SK-N-SH treated with all-trans-retinoic acid at 6 μM for 48 hours (cell line): Measurements from ENCODE around the gene XAB2.

Experiments
- ATAC-seq: fragments of 200-7000 bp; cut with Tn5 transposase; 3 replicates; pipeline ENCODE4 v1.9.1; 2020; ENCODE audit warnings: mild to moderate bottlenecking, moderate library complexity
- BACH2 ChIP-seq: fragments of 250-450 bp; sonication (Bioruptor Pico); IDR thresholded peaks from 2 replicates; pipeline ENCODE4 v1.9.0; 2021; ENCODE audit warnings: mild to moderate bottlenecking, borderline replicate concordance
- CSDC2 ChIP-seq: fragments of 250-450 bp; sonication (Bioruptor Pico); IDR thresholded peaks from 2 replicates; pipeline ENCODE4 v1.5.0; 2020; ENCODE audit warnings: mild to moderate bottlenecking, moderate library complexity
- ESRRG ChIP-seq: fragments of 250-450 bp; sonication (Bioruptor Pico); IDR thresholded peaks from 2 replicates; pipeline ENCODE4 v1.6.1; 2021; ENCODE audit warnings: mild to moderate bottlenecking
- GLIS3 ChIP-seq: fragments of 250-450 bp; sonication (Bioruptor Pico); IDR thresholded peaks from 2 replicates; pipeline ENCODE4 v1.5.0; 2020; ENCODE audit warnings: mild to moderate bottlenecking, moderate library complexity
- ISL1 ChIP-seq: fragments of 250-450 bp; sonication (Bioruptor Pico); IDR thresholded peaks from 2 replicates; pipeline ENCODE4 v2.1.2; 2022; ENCODE audit warnings: mild to moderate bottlenecking, moderate library complexity
- OSR1 ChIP-seq: fragments of 250-450 bp; sonication (Bioruptor Pico); IDR thresholded peaks from 2 replicates; pipeline ENCODE4 v1.8.0; 2022; ENCODE audit warnings: moderate library complexity, mild to moderate bottlenecking, inconsistent platforms
- PPARA ChIP-seq: fragments of 250-450 bp; sonication (Bioruptor Pico); IDR thresholded peaks from 2 replicates; pipeline ENCODE4 v1.5.0; 2020; ENCODE audit warnings: mild to moderate bottlenecking, borderline replicate concordance
- RARB ChIP-seq: fragments of 250-450 bp; sonication (Bioruptor Pico); IDR thresholded peaks from 2 replicates; pipeline ENCODE4 v1.8.0; 2021; ENCODE audit warnings: mild to moderate bottlenecking, moderate library complexity
- SNAI2 ChIP-seq: fragments of 250-450 bp; sonication (Bioruptor Pico); IDR thresholded peaks from 2 replicates; pipeline ENCODE4 v1.5.0; 2020; ENCODE audit warnings: mild to moderate bottlenecking, moderate library complexity
- ZC3H10 ChIP-seq: fragments of 250-450 bp; sonication (Bioruptor Pico); IDR thresholded peaks from 2 replicates; pipeline ENCODE4 v1.5.1; 2021; ENCODE audit warnings: mild to moderate bottlenecking, moderate library complexity
- ZFP3 ChIP-seq: fragments of 250-450 bp; sonication (Bioruptor Pico); IDR thresholded peaks from 2 replicates; pipeline ENCODE4 v1.5.0; 2020; ENCODE audit warnings: mild to moderate bottlenecking, moderate library complexity
- ZFP30 ChIP-seq: fragments of 450-650 bp; formaldehyde crosslinking; IDR thresholded peaks from 2 replicates; pipeline ENCODE4 v1.5.0; 2022; ENCODE audit warnings: mild to moderate bottlenecking, moderate library complexity
- ZNF565 ChIP-seq: fragments of 450-650 bp; formaldehyde crosslinking; conservative IDR thresholded peaks from 2 replicates; pipeline ENCODE4 v1.5.0; 2020; ENCODE audit warnings: low read depth, mild to moderate bottlenecking, moderate library complexity
- ZNF70 ChIP-seq: fragments of 450-650 bp; formaldehyde crosslinking; IDR thresholded peaks from 2 replicates; pipeline ENCODE4 v1.5.0; 2020; ENCODE audit warnings: mild to moderate bottlenecking, moderate library complexity
- TF ChIP-seq, protein P1 (sequence below): fragments of 250-450 bp; sonication (Bioruptor Pico); IDR thresholded peaks from 2 replicates; pipeline ENCODE4 v1.5.1; 2021; ENCODE audit warnings: mild to moderate bottlenecking, moderate library complexity
- TF ChIP-seq, protein P2 (sequence below): fragments of 250-450 bp; sonication (Bioruptor Pico); IDR thresholded peaks from 2 replicates; pipeline ENCODE4 v1.8.0; 2020; ENCODE audit warnings: mild to moderate bottlenecking, moderate library complexity, borderline replicate concordance
- TF ChIP-seq, protein P3 (sequence below): fragments of 250-450 bp; sonication (Bioruptor Pico); IDR thresholded peaks from 2 replicates; pipeline ENCODE4 v1.5.1; 2020; ENCODE audit warnings: low read depth, mild to moderate bottlenecking, moderate library complexity
- TF ChIP-seq, protein P4 (sequence below): fragments of 250-450 bp; sonication (Bioruptor Pico); IDR thresholded peaks from 2 replicates; pipeline ENCODE4 v1.5.0; 2020; ENCODE audit warnings: mild to moderate bottlenecking, moderate library complexity
- TF ChIP-seq, protein P5 (sequence below): fragments of 250-450 bp; sonication (Bioruptor Pico); IDR thresholded peaks from 2 replicates; pipeline ENCODE4 v1.8.0; 2021; ENCODE audit warnings: low read depth, mild to moderate bottlenecking, moderate library complexity, borderline replicate concordance

The XAB2 gene

DNA sequence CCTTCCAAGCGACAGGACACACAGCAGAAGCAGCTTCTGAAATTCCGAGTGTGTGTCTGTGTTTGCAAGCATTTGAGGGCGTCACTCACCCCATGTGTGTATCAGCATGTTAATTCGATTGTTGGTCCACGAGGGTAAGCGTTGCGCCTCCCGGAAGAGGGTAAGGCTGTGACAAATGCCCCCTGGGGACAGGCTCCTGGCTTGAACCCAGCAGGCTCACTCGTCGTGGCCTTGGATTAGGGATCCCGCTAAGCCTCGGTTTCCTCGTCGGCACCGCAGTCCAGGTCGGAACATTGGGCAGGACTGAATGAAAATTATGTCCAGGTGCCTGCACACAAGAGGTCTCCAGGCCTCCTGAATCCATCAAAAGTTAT lies 7.0 kb upstream of the XAB2 start:
- ATAC-seq: no peak
- no peak for TF ChIP-seq GLIS3 (CRISPR knock-in tag)
- TF ChIP-seq ZNF70 (CRISPR knock-in tag): no peak
- TF ChIP-seq ISL1 (CRISPR knock-in tag): no peak
- TF ChIP-seq, protein P1, sequence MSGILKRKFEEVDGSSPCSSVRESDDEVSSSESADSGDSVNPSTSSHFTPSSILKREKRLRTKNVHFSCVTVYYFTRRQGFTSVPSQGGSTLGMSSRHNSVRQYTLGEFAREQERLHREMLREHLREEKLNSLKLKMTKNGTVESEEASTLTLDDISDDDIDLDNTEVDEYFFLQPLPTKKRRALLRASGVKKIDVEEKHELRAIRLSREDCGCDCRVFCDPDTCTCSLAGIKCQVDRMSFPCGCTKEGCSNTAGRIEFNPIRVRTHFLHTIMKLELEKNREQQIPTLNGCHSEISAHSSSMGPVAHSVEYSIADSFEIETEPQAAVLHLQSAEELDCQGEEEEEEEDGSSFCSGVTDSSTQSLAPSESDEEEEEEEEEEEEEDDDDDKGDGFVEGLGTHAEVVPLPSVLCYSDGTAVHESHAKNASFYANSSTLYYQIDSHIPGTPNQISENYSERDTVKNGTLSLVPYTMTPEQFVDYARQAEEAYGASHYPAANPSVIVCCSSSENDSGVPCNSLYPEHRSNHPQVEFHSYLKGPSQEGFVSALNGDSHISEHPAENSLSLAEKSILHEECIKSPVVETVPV (CRISPR knock-in tag): no peak
- TF ChIP-seq ZNF565: no peak
- no peak for TF ChIP-seq CSDC2 (CRISPR knock-in tag)
- TF ChIP-seq, protein P2, sequence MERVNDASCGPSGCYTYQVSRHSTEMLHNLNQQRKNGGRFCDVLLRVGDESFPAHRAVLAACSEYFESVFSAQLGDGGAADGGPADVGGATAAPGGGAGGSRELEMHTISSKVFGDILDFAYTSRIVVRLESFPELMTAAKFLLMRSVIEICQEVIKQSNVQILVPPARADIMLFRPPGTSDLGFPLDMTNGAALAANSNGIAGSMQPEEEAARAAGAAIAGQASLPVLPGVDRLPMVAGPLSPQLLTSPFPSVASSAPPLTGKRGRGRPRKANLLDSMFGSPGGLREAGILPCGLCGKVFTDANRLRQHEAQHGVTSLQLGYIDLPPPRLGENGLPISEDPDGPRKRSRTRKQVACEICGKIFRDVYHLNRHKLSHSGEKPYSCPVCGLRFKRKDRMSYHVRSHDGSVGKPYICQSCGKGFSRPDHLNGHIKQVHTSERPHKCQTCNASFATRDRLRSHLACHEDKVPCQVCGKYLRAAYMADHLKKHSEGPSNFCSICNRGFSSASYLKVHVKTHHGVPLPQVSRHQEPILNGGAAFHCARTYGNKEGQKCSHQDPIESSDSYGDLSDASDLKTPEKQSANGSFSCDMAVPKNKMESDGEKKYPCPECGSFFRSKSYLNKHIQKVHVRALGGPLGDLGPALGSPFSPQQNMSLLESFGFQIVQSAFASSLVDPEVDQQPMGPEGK: no peak
- TF ChIP-seq, protein P3, sequence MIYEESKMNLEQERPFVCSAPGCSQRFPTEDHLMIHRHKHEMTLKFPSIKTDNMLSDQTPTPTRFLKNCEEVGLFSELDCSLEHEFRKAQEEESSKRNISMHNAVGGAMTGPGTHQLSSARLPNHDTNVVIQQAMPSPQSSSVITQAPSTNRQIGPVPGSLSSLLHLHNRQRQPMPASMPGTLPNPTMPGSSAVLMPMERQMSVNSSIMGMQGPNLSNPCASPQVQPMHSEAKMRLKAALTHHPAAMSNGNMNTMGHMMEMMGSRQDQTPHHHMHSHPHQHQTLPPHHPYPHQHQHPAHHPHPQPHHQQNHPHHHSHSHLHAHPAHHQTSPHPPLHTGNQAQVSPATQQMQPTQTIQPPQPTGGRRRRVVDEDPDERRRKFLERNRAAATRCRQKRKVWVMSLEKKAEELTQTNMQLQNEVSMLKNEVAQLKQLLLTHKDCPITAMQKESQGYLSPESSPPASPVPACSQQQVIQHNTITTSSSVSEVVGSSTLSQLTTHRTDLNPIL (CRISPR knock-in tag): no peak
- no peak for TF ChIP-seq ZFP30 (CRISPR knock-in tag)
- no peak for TF ChIP-seq ZC3H10 (CRISPR knock-in tag)
- no peak for TF ChIP-seq PPARA (CRISPR knock-in tag)

DNA sequence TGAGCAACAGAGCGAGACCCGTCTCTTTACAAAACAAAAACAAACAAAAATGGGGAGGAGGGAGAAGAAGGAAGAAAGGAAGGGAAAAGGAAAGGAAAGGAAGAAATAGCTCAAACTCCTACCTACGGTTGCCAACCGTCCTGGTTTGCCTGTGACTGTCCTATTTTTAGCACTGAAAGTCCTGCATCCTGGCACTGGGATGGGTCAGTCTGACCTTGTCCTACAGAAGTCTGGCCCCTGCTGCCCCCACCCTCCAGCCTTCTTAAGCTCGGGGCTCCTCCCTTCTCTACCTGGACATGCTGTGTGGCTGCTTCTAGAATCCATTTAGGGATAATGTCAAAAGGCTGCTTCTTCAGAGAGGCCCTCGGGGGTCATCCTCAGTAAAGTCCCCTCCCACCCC lies 6.3 kb upstream of the XAB2 start:
- no peak for ATAC-seq

DNA sequence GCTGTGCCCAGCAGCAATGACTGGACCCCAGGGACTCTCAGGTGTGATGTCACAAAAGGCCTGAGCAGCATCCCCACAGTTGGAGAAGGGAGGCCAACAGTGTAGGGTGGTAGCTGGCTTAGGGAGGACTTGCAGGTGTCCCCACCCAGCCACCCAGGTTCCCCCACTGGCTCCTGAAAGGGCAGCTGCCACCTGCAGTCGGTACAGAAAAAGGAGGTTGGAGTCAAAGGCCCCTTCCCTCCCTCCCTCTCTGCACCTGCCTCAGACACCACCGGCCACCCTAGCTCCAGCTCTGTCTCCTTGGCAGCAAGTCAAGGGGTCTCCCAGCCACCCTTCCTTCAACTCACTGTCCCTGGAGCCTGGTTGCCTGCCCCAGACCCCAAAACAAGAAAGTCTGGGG lies 4.4 kb upstream of the XAB2 start, which contains the start of gene PCP2:
Gene PCP2, minus strand, starts transcription at position 22 of the 400 bp plus-strand sequence. CDS start 262 bp downstream, outside the sequence.
- no peak for ATAC-seq
- TF ChIP-seq SNAI2: no peak
- TF ChIP-seq, protein P4, sequence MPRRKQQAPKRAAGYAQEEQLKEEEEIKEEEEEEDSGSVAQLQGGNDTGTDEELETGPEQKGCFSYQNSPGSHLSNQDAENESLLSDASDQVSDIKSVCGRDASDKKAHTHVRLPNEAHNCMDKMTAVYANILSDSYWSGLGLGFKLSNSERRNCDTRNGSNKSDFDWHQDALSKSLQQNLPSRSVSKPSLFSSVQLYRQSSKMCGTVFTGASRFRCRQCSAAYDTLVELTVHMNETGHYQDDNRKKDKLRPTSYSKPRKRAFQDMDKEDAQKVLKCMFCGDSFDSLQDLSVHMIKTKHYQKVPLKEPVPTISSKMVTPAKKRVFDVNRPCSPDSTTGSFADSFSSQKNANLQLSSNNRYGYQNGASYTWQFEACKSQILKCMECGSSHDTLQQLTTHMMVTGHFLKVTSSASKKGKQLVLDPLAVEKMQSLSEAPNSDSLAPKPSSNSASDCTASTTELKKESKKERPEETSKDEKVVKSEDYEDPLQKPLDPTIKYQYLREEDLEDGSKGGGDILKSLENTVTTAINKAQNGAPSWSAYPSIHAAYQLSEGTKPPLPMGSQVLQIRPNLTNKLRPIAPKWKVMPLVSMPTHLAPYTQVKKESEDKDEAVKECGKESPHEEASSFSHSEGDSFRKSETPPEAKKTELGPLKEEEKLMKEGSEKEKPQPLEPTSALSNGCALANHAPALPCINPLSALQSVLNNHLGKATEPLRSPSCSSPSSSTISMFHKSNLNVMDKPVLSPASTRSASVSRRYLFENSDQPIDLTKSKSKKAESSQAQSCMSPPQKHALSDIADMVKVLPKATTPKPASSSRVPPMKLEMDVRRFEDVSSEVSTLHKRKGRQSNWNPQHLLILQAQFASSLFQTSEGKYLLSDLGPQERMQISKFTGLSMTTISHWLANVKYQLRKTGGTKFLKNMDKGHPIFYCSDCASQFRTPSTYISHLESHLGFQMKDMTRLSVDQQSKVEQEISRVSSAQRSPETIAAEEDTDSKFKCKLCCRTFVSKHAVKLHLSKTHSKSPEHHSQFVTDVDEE (CRISPR knock-in tag): no peak
- no peak for TF ChIP-seq ZFP30 (CRISPR knock-in tag)
- TF ChIP-seq BACH2 (CRISPR knock-in tag): no peak
- no peak for TF ChIP-seq ZC3H10 (CRISPR knock-in tag)
- no peak for TF ChIP-seq ZNF565
- TF ChIP-seq RARB (CRISPR knock-in tag): no peak
- TF ChIP-seq, protein P5, sequence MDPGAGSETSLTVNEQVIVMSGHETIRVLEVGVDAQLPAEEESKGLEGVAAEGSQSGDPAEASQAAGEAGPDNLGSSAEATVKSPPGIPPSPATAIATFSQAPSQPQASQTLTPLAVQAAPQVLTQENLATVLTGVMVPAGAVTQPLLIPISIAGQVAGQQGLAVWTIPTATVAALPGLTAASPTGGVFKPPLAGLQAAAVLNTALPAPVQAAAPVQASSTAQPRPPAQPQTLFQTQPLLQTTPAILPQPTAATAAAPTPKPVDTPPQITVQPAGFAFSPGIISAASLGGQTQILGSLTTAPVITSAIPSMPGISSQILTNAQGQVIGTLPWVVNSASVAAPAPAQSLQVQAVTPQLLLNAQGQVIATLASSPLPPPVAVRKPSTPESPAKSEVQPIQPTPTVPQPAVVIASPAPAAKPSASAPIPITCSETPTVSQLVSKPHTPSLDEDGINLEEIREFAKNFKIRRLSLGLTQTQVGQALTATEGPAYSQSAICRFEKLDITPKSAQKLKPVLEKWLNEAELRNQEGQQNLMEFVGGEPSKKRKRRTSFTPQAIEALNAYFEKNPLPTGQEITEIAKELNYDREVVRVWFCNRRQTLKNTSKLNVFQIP (CRISPR knock-in tag): no peak
- TF ChIP-seq CSDC2 (CRISPR knock-in tag): no peak
- TF ChIP-seq ESRRG (CRISPR knock-in tag): no peak

More for the DNA sequence above, 6.3 kb upstream of the XAB2 start:
- TF ChIP-seq ZFP30 (CRISPR knock-in tag): no peak
- TF ChIP-seq ZFP3: no peak
- TF ChIP-seq, protein P4 (CRISPR knock-in tag): no peak
- no peak for TF ChIP-seq CSDC2 (CRISPR knock-in tag)
- TF ChIP-seq, protein P3 (CRISPR knock-in tag): no peak
- TF ChIP-seq RARB (CRISPR knock-in tag): no peak
- TF ChIP-seq, protein P2: no peak
- no peak for TF ChIP-seq OSR1 (CRISPR knock-in tag)
- no peak for TF ChIP-seq ZNF70 (CRISPR knock-in tag)
- TF ChIP-seq PPARA (CRISPR knock-in tag): no peak
